ENCODE data around the gene CCNB1.
A peak's percentile ranks its signal among the peaks of the same experiment; 100 is the strongest.
"Not testable (repeated sequence)": the region's sequence is repeated elsewhere in the genome, so short reads cannot be mapped to it uniquely, and the experiment has no call there.

The CCNB1 gene

DNA sequence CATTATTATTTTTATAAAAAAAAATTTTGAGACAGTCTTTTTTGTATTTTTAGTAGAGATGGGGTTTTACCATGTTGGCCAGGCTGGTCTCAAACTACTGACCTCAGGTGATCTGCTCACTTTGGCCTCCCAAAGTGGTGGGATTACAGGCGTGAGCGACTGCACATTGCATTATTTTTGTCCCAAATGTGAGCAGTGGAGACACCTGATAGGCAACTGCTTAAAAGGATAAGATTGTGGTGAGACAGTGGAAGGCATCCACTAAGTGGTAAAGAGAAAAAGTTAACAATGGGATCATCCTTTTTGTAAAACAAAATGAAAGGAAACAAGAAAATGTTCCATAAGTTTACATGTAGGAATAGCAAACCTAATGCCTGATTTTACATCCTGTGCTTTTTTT lies 20.4 kb downstream of the CCNB1 start:
- no peak for DNase-seq

DNA sequence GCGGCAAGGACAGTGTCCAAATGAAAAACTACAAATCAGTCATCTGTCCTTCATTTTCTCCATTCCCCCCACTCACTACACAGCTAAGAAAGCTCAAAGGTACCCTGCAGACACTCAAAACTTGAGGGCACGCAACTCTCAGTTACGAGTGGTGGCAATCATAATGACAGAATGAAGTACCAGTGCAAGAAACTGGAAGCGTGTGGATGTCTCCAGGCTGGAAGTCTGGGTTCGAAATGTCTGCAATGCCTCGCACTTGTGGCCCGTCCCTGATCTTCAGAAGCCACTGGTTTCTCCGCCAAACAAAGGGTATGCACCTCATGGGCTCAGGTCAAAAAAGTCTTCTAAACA lies 21.8 kb downstream of the CCNB1 start:
- DNase-seq, result no peak

DNA sequence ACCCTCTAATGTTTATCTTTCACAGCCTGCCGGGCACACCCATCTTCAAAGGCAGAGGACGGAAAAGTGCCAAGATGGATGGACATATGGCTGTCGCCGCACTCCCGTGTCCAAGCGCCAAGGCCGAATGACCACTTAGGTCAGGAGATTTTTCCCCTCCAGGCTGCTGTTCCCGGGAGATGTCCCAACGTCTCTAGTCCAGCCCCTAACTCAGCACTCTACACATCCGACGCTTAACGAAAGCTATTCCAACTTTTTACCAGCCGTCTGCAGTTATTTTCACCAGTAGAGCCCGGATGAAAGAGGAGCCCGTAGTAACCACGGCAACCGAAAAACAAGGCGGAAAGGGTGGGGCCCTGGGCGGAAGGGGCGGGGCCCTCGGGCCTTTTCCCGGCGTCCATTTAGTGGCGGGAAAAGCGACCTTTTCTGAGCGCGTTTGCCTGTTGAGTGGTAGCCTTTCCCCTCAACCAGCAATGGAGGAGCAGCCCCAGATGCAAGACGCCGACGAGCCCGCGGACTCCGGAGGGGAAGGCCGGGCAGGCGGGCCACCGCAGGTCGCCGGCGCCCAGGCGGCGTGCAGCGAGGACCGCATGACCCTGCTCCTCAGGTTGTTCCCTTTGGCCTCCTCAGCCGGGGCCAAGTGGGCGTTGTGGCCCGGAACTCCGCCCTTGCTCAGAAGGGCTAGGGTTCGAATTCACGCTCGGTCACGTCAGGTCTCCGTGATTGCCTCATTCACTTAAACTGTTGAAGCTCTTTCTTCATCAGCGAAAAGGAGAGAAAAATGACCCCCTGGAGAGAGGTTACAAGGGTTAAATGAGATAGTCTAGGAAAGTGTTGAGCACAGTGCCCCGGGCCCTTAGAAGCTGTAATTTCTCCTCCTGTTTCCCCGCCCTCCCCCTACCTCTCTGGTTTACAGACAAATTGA lies 22.5 kb downstream of the CCNB1 start, which contains the start of gene CENPH:
CENPH (plus strand) TSS at position 422 of the 925 bp plus-strand sequence; CDS start at position 474, 52 bp downstream.
- peak; percentile 75 to 83 for DNase-seq

DNA sequence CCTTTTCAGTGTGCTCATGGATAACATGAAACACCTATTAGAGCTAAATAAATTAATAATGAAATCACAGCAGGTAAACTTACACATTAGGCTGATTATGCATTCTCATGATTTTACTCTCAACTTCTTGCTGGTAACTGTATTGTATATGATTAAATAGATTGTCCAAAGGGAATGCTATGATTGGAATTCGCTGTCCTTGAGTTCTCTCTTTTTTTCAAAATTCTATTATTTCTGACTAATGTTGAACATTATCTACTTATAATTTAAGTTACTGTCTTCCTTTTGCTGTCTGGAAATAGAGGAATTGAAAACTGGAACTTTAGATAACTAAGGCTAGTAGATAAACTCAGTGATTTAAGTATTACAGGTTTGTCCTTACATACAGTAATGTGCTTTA lies 35.5 kb downstream of the CCNB1 start:
- DNase-seq, result no peak

DNA sequence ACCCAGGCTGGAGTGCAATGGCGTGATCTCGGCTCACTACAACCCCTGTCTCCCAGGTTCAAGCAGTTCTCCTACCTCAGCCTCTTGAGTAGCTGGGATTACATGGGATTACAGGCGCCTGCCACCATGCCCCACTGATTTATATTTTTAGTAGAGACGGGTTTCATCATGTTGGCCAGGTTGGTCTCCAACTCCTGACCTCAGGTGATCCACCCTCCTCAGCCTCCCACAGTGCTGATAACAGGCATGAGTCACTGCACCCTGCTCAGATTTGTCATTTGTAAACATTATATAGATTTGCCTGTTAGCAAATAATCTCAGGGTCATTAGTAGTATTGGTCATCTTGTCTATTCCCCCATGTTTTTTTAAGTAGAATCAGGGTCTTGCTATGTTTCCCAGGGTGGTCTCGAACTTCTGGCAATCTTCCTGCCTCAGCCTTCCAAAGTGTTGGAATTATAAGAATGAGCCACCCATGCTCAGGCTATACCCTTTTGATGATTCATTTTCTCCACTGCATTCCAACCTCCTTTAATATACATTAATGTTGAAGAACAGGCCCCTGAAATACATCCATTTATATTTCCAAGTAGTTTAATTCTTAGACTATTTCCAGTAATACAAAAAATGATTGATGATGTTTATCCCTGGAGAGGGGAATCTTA lies 39.7 kb downstream of the CCNB1 start:
- DNase-seq, result no peak

DNA sequence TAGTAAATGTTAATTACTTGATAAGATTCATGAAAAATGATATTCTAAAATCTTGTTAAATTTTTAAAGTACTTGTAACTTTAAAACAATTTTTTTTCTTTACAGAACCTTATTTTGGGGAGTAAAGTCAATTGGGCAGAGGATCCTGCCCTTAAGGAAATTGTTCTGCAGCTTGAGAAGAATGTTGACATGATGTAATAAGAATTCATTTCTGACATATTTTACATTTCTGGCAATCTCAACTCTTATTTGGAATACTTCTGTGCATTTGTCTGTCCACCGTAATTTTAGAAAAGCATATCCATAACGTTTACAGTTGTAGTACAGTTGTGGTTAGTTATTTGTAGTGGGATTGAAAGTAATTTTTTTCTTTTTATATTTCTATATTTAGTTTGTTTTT lies 42.7 kb downstream of the CCNB1 start:
- DNase-seq, result no peak

DNA sequence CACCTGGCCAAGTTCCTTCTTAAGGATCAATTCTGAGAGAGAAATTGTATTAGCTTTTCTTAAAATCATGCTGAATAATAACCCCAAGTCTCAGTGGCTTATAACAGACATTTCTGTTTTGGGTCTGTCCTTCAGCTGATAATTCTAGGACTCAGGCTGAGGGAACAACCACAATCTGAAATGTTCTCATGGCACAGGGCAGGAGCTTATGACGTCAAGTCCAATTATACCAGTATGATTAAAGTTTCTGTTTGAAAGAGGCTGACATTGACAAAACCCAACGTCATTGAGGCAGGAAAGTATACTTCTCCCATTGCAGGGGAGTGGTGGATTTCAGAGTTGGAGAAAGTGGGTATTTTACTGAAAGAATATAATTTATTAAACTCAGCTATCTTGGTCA lies 44.2 kb downstream of the CCNB1 start:
- no peak for DNase-seq

DNA sequence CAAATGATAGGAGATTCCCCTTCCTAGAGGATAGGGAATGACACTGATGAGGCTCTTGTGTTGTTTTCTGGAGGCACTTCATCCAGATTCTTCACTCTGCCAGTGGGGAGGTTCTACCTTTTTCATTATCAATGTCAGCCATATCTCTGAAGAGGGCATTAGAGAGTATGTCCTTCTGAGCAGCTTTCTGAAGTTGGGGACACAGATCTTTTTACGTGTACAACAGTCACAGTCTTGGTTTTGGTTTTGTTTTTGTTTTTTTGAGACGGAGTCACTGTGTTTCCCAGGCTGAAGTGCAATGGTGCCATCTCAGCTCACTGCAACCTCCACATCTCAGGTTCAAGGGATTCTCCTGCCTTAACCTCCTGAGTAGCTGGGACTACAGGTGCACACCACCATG lies 45.1 kb downstream of the CCNB1 start:
- DNase-seq, result no peak

DNA sequence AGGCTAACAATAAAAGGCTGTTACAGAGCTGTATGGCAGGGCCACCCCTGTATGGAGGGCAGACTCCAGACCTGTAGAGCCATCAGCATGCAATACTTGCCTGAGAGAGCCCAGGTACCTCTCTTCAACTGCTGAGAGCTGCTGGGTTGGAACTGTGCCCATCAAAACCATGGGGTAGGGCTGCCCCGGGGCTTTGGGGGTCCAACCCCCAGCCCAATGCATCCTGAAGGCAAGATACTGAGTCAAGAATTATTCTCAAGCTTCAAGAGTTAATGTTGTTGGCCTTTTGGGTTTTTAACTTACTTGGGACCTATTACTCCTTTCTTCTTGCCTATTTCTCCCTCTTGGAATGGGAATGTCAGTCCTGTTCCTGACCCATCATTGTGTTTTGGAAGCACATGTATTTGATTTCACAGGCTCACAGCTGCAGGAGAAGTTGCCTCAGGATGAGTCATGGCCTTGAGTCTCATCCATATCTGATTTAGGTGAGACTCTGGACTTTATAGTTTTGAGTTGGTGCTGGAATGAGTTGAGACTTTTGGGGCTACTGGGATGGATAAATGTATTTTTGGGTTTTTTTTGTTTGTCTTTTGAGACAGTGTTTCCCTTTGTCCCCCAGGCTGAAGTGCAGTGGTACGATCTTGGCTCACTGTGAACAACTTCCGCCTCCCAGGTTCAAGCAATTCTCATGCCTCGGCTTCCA lies 46.7 kb downstream of the CCNB1 start:
- no peak for DNase-seq

DNA sequence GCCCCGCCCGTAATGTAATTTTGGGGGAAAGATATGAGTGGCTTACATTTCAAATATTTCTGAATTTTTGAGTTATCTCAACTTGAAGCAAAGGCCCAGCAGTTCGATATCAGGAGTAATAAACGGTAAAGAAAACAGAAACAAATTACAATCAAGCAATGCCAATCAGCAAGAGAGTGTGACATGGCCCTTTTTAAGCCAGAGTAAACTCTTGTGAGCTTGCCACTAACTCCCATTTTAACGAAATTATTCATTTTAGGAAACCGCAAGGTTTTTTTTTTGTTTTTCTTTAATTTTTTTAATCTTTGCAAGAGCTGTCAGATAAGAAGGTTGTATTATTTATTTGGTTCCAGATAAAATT lies 50.2 kb downstream of the CCNB1 start:
- no peak for DNase-seq

DNA sequence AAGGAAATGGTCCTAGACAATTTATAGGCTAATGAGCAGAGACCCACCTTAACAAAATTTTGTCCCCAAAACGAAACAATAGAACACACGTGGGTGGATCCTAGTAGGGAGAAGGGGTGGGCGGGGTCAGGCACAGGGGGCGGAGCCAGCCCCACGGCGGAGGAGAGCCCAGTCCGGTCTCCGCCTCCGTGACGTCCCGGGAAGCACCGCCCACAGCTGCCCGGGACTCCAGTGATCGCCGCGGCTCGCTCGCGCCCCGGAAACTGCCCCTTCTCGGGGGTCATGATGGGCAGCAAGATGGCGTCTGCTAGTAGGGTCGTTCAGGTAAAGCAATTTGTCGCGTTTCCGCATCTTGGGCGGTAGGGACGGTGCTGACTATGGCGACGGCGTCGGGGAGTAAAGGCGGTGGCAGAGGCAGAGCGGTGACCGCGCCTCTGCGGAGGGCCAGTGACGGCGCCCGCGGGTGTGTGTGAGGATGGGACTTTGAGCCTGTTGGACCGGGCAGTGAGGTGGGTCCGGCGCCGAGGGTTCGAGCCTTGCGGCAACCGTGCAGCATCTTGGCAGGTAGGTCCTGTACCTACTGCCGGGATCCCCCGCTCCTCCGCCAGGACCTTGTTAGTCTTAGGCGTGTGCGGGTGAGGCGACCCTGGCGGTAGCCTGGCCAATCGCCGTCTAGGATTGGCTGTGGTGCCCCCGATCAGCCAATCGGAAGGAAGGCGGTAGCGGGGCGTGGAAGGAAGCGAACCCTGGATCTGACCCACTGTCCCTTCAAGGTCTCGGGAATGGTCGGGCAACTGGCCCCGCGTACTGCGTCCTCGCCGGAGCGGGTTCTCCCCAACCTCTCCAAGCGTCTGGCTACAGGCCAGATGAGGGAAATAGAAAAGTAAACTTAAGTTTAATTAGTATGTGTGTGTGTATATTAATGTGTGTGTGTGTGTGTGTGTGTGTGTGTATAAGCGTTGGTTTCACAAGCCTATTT lies 50.9 kb downstream of the CCNB1 start:
- DNase-seq, result peak; percentile 87 to 97

DNA sequence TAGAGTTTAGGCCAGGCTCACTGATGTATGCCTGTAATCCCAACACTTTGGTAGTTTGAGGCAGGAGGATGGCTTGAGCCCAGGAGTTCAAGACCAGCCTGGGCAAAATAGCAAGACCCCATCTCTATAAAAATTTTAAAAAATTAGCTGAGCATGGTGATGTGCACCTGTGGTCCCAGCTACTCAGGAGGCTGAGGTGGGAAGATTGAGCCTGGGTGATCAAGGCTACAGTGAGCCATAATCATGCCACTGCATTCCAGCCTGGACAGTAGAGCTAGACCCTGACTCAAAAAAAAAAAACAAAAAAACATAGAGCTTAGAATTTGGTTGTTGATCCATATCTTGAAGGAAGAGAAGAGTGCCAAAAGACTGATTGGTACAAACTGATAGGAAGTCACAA lies 53.0 kb downstream of the CCNB1 start:
- no peak for DNase-seq

DNA sequence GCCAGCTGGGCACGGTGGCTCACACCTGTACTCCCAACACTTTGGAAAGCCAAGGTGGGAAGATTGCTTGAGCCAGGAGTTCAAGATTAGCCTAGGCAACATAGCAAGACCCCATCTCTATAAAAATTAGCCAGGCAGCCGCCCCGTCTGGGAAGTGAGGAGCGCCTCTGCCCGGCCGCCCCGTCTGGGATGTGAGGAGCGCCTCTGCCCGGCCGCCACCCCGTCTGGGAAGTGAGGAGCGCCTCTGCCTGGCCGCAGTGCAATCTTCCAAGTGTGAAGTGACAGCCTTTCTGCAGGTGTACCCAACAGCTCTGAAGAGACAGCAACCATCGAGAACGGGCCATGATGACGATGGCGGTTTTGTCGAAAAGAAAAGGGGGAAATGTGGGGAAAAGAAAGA lies 53.4 kb downstream of the CCNB1 start:
- not testable (repeated sequence) for DNase-seq

DNA sequence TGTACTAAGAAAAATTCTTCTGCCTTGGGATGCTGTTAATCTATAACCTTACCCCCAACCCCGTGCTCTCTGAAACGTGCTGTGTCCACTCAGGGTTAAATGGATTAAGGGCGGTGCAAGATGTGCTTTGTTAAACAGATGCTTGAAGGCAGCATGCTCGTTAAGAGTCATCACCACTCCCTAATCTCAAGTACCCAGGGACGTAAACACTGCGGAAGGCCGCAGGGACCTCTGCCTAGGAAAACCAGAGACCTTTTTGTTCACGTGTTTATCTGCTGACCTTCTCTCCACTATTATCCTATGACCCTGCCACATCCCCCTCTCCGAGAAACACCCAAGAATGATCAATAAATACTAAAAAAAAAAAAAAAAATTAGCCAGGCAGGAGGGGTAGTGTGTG lies 53.9 kb downstream of the CCNB1 start:
- DNase-seq, result not testable (repeated sequence)

DNA sequence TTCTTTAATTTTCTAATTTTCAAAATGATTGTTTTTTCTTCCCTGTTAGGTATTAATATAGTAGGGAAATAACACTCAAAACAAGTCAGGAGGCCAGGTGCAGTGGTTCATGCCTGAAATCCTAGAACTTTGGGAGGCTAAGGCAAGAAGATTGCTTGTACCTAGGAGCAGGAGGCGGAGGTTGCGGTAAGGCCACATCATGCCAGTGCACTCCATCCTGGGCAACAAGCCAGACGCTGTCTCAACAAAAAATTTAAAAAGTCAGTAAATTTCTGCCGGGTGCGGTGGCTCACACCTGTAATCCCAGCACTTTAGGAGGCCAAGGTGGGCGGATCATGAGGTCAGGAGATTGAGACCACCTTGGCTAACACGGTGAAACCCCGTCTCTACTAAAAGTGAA lies 57.6 kb downstream of the CCNB1 start:
- no peak for DNase-seq

DNA sequence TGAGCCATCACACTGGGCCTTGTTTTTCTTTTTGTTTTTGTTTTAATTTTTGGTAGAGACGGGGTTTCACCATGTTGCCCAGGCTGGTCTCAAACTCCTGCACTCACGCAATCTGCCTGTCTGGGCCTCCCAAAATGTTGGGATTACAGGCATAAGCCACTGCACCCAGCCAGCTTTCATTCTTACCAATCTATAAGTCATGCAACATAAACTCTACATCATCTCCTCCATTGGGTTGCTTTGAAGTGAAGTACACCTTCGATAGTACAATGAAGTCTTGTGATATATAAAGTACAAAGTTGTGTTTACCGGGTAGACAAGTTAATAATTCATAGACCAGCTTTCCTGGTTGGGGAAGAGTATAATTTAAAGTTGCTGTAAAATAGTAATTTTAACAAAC lies 58.9 kb downstream of the CCNB1 start:
- no peak for DNase-seq

All from hippocampal formation (tissue), 2 donors.